Right hindlimb (tissue), 1 donor: ENCODE results near the gene CARD10.
A peak's percentile ranks its signal among the peaks of the same experiment; 100 is the strongest.

Experiments
- DNase-seq: peaks from one replicate; pipeline ENCODE4 v3.0.0-alpha.2; 2018

Gene CARD10

GRCh38 chr22:37526376-37526775 lies 7.2 kb upstream of the CARD10 start:
- no peak for DNase-seq

GRCh38 chr22:37525746-37526350 lies 6.6 kb upstream of the CARD10 start:
- DNase-seq: no peak

DNA sequence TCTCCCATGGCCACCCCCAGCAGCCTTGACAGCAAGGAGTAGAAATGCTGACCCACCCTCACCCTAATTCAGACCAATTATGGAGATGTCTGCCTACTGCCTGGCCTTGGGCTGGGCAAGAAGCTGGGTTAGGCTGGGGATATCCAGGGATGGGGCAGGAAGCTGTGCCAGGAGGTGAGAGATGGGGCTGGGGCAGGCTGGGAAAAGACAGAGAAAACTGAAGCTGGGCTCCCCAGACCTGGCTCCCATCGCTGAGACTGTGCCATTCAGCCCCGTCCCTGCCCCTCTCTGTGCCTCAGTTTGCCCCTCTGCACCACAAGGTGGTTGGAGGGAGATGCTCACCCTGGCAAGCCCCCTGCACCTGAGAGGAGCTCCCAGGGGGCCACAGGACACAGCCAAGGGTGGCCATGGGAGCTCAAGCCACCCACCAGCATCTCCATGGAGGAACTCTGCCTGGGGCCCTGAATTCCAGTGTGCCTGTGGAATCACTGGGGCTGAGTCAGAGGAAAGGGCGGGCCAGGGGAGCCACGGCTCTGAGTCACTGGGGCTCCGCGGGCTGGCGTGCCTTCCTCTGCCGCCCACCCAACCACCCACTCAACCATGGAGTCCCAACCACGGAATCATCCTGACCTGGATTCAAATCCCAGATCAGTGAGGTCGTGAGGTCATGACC lies 6.0 kb upstream of the CARD10 start:
- no peak for DNase-seq

- no peak for DNase-seq
Measured at GRCh38 chr22:37522482-37522881, 3.3 kb upstream of the CARD10 start.

DNA sequence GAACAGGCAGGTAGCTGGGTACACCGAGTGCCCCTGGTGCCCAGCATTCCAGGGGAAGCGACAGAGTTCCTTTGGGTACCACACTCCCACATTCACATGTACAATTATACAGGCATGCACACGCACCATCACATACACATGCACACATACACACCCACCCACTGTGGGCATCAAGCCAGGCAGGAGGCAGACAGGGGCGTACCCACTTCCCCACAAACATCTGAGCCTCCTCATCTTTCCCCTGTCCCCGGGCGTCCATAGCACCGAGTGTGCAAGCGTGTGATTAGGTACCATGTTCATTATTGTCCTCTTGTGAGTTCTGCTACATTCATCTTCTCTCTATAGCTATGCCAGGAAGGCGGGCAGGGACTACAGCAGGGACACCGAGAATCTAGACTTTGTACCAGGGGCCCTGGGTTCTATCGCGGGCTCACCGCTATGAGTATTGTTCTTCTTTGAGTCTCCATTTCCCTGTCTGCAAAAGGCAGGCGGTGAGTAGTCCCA lies 2.1 kb upstream of the CARD10 start:
- no peak for DNase-seq

DNA sequence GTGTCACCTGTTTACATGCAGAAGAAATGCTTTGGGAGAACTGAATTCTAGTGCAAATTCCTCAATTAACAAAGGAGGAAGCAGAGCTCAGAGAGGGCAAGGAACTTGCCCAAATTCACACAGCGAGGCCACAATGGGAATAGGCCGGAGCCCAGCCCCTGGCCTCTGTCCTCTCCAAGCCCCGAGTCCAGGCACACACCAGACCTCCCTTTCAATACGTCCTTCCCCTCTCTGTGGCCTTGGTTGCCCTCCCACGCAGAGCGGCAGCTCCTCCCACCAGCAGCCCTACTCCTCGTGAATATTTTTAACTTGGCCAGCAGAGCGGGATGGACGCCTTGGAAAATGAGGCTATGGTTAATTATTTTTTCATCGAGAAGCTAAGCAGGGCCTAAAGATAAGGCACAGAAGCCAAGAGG lies 1.6 kb upstream of the CARD10 start:
- DNase-seq: no peak

- no peak for DNase-seq
Measured at GRCh38 chr22:37518509-37519267, 527 bp downstream of the CARD10 start.

DNA sequence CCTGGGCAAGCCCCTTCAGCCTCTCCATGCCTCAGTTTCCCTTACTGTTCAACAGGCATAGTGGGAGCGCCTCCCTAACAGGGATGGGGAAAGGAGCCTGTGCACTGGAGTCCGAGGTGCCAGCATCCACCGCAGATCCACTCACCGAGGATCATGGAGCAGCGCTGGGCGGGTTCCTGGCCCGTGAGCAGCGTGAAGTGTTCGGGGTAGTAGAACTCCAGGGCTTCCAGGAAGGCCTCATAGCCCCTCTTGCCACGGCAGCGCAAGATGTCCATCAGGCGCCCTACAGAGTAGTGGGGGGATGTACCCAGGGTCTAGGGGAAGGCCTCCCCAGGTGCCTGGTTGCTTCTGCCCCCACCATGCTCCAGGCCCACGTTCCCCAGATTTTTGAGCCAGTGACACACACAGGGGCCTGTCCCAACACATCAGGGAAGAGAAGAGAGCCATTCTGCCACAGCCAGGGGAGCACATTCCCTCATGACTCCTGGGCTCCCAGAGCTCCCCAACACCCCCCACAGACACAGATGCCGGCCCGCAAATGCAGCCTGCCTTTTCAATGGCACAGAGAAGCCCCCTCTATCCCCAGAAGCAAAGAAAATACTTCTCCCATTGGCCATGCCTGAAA lies 1.3 kb downstream of the CARD10 start:
- DNase-seq: no peak

DNA sequence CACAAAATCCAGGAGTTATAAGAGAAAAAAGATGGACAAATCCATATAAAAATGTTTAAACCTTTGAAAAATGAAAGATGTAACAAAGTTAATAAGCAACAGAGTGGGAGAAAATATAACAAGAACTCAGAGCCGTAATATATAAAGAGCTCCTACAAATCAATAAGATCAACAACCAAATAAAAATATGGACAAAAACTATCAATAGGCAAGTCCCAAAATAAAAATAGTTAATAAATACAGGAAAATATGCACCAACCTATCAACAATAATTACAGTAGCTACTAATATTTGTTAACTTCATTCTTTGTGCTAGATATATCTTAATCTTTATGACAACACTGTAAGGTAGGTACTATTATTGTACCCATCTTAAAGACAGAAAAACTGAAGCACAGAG lies 2.8 kb downstream of the CARD10 start:
- no peak for DNase-seq

DNA sequence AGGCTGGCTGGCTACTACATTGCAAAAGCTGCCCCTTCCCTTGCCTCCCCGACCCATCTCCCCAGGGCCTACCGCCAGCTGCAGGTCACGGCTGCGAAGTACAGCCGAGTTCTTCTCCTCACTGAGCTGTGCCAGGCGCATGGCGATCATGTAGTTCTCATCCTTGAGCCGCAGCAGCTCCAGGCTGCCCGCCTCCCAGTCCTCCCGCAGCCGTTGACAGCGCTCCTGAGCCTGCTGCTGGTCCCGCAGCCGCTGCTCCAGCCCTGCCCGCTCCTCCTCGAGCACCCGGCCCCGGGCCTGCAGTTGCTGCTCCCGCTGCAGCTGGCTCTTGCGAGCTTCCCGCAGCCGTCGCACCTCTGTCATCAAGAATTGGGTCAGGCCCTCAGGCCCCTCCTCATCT lies 3.3 kb downstream of the CARD10 start:
- peak; percentile 22 for DNase-seq

- DNase-seq: peak; percentile 18
Measured at GRCh38 chr22:37514526-37515051, 4.6 kb downstream of the CARD10 start.

GRCh38 chr22:37511395-37512104 lies 7.7 kb downstream of the CARD10 start:
- DNase-seq: peak; percentile 16

GRCh38 chr22:37510091-37510490 lies 9.1 kb downstream of the CARD10 start:
- no peak for DNase-seq

DNA sequence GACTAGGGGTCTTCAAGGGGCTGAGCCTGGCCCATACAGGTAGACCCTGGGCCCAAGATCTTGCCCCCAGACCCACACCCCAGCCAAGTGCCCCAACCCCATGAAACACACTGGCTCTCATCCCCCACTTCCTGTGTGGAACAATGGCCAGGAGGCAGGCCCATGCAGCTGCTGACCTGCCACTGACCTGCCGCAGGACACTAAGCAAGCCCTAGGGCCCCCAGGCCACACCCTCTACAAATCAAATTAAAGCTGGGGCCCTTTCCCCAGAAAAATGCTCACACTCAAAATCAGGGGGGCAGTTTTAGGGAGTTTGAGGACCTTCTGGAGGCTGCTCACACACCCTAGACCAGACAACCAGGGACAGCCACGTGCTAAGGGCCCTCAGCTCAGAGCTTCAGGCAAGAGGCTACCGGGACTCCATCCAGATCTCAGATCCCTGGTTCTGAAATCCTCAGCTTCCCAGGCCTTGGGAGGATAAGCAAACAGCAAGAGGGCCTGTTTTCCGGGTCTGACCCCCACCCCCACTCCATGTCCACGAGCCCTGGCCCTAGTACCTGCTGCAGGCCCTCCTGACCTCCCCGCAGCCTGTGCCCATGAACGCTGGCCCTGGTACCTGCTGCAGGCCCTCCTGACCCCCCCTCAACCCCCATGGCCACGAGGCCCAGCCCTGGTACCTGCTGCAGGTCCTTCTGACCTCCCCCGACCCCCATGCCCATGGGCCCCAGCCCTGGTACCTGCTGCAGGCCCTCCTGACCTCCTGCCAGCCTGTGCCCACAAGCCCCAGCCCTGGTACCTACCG lies 10.0 kb downstream of the CARD10 start:
- DNase-seq: peak; percentile 76

DNA sequence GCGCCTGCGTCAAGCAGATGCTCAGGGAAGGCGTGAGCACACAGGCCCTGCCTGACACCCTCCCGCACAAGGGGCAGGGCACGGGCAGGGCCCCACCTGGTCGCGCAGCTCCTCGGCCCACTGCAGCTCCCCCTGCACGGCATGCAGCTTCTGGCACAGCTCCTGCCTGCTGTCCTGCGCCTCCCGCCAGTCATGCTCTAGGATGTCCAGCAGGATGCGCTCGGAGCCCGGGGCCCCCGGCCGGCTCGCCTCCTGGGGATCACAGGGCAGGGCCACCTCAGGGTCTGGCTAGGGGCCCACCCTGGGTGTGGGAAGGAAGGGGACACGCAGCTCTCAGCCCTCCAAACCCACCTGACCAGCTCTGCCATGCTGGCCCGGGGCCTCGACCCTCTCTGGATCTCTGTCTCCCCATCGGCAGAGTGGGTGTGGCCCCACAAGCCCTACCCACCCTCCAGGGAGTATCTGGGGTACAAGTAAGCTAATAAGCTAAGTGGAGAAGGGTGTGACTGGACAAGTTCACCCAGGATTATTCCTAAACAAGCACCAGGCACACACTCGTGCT lies 10.7 kb downstream of the CARD10 start:
- DNase-seq: no peak

DNA sequence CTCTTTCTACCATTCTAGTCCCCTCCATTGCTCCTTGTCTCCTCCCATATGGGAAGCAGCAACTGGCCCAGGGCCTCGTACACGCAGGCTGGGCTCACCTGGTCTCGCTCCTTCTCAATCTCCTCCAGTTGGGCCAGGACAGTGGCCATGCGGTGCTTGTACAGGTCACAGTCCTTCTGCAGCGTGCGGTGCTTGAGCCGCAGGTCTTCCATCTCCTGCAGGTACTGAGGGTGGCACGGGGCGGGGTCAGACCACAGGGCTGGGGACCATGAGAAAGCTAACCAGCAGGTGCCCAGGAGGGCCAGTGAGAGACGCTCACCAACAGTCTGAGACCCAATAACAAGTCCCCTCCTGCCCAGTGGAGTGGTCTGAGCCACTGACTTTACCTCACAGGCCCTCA lies 11.5 kb downstream of the CARD10 start:
- no peak for DNase-seq

- no peak for DNase-seq
Measured at GRCh38 chr22:37505989-37506388, 13.2 kb downstream of the CARD10 start.

- DNase-seq: no peak
Measured at GRCh38 chr22:37505565-37505964, 13.7 kb downstream of the CARD10 start.

GRCh38 chr22:37504964-37505363 lies 14.3 kb downstream of the CARD10 start:
- no peak for DNase-seq

DNA sequence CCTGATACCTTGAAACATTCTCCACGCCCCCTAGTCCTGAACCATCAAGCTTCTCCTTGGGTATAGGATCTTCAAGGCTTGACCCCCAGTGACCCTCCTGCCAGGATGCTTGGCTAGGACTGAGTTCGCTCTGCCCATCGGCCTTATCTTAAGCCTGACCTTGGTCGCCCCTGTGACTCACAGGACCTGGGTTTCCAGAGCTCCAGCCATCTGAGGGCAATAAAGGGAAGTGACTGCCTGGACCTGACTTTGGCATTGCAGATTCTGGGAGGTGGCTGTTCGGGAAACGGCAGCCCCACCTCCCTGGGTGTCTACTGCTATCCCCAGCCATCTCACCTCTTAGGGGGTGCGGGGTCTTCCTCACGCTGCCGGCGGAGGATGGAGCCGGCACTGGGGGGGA lies 15.4 kb downstream of the CARD10 start:
- DNase-seq: no peak

GRCh38 chr22:37503183-37503683 lies 16.0 kb downstream of the CARD10 start:
- no peak for DNase-seq
